AG09319 (cell line): Measurements from ENCODE around the gene TRERF1.

Experiments
- DNase-seq: peaks from one replicate; pipeline ENCODE4 v3.0.0-alpha.2; 2010; ENCODE audit warnings: low read depth; ENCODE audit errors: extremely low read depth
- TF ChIP-seq, protein P1 (sequence below): IDR thresholded peaks from 2 replicates; pipeline ENCODE4 v1.5.1; 2011; ENCODE audit warnings: low read depth, mild to moderate bottlenecking, inconsistent platforms, low read length, moderate library complexity

The TRERF1 gene

DNA sequence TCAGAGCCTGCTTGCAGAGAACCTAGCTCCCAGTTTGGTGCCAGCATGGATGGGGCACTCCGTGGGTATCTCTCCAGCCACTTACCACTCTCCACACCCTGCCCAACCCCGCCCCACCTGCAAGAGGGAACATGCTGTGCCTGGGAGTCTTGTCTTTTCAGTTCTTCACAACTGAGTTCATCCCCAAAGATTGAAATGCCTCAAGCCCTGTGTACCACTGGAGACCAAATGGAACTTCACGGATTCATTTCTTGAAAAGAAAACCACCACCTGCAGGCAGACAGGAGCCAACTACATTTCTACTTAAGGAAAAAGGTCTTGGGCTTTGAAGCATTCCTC lies 50.1 kb downstream of the TRERF1 start:
- DNase-seq: no peak
- TF ChIP-seq, protein P1, sequence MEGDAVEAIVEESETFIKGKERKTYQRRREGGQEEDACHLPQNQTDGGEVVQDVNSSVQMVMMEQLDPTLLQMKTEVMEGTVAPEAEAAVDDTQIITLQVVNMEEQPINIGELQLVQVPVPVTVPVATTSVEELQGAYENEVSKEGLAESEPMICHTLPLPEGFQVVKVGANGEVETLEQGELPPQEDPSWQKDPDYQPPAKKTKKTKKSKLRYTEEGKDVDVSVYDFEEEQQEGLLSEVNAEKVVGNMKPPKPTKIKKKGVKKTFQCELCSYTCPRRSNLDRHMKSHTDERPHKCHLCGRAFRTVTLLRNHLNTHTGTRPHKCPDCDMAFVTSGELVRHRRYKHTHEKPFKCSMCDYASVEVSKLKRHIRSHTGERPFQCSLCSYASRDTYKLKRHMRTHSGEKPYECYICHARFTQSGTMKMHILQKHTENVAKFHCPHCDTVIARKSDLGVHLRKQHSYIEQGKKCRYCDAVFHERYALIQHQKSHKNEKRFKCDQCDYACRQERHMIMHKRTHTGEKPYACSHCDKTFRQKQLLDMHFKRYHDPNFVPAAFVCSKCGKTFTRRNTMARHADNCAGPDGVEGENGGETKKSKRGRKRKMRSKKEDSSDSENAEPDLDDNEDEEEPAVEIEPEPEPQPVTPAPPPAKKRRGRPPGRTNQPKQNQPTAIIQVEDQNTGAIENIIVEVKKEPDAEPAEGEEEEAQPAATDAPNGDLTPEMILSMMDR: no peak

DNA sequence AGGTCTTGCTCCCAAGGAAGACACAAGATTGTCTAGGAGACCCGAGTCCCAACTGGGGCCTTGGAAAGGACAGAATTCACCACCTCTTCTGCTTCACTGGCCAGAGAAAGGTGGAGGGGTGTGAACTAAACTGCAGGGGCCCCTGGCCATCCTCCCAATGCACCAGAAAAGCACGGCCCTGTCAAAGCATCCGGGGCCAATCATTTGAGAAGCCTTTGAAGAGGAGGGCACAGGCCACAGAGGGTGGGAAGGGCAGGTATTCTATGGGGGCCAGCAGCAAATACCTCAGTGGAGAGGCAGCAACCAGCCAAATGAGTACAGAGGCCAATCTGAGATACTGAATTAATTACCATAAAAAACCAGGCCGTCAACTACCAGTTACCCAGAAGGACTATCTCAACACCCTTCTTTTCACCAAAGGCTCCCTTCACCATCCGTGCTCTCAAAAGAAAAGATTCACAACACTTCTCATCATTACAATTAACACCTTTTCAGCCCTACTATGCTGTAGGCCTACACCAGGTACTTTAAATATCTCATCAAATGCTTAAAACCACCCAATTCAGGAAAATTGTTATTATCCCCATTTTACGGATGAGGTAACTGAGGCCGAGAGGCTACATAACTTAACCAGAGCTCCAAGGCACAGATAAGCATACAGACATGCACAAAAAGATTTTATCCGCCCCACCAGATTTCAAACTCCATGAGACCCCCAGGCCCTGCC lies 50.7 kb downstream of the TRERF1 start:
- DNase-seq: no peak
- TF ChIP-seq, protein P1: no peak

DNA sequence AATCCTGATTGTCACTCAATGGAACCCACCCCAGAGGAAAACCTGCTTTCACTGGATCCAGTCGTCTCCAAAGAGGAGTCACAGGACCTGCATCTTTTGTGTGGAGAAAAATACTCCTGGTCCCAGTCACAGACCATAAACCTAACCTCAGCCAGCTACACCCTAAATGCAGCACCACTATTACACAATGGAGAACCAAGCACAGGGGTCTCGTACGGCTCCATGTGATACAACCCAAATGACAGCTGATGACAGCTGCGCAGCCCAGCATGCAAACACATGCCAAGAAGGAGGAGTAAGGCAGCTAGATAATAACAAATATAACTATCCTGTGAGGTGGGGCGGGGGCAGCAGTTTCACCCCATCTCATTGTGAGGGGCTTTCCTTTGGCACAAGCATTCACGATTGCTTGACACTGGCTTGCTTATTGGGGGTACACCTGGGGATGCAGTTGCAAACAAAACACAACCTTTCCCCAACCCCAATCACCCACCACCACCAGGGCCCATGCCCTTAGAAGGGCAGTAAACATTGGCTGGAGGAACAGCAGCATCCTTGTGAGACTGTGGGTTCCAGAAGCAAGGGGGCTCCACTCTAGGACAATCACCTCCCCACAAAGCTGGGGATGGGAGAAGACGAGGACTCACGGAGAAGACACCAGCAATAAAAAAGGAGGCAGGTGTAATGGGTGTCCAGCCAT lies 51.5 kb downstream of the TRERF1 start:
- no peak for DNase-seq
- TF ChIP-seq, protein P1: no peak

DNA sequence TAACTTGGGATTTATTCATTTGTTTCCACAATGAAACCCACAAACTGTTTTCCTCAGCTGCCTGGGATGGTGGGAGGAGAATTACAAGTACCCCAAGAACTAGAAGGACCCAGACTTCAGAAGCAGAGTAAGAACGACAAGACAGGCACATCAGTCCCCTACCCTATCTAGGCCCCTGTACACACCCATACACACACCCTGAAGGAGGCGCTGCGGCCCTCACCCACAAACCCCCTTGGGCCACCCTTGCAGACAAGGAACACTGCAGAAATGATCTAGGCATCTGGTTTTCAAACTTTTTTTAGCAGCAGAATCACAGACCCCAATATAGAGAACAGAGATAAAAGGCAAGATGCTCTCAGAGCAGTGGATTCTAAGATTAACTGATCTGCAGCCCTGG lies 55.0 kb downstream of the TRERF1 start:
- TF ChIP-seq, protein P1: no peak

DNA sequence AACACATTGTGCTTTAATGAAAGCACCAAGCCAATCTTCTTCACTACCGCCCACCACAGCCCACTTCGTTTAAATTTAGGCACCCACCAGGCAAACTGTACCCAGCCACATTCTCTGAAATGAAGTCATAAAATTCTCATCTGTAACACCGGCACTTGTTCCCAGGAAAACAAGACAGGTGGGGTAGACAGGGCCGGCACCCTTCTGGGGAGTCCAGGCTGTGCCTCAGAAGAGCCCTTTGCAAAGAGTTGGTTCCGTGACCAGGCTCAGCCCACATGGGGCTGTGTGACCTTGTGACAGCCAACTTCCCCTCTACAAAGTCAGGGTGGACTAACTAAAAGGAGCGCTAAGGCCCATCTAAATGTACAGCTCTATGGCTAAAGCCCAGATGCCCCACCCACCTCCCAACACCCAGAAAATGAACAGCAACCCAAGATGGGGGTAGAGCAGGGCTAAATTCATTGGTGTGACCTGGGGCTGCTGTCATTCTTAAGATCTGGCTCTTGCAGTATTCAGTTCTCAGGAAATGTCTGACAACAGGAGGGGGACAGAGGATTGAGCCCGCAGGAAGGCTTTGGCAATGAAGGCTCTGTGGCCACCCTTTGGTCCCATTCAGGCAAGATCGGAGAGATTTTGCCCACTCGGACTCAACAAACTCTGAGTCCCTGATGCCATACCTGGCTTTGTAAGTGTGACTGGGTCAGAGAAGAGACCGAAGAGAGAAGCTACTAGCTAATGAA lies 56.7 kb downstream of the TRERF1 start:
- DNase-seq: no peak
- TF ChIP-seq, protein P1: no peak

More for the DNA sequence above, 55.0 kb downstream of the TRERF1 start:
- DNase-seq: no peak

DNA sequence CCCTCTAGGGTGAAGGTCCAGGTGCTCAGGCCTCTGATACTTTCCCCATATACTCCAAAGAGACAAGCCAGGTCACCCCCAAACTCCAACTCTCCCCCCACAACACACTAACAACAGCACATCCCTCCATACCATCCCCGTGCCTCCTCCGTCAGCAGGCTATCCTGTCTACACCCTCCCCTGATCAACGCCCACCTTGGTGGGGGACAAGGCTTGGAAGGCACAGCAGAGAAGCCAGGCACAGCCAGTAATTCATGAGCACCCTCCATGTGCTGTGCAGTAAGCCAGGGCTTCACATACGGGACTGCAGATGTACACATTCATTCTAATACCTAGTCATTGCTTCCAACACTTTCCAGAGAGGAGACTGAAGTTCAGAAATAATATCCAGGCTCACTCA lies 57.6 kb downstream of the TRERF1 start:
- TF ChIP-seq, protein P1: no peak

DNA sequence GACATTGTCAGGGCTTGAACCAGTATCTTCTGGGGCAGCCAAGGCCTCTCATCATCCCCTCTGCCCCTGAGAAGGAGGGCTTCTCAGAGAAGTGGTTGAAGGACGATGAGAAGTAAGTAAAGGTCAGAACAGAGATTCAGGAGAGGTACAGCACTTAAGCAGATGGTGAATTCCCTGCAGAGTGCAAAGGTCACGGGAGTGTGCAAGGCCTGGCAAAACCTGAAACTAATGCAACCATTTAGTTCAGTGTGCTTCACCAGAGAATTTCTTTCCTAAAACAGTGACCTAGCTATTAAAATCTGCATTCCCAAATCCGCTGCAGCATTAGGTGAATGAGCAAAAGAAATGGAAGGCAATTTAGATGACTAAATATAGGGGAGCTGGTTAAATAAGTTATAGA lies 58.4 kb downstream of the TRERF1 start:
- no peak for DNase-seq
- TF ChIP-seq, protein P1: no peak

More for the DNA sequence above, 57.6 kb downstream of the TRERF1 start:
- no peak for DNase-seq
